NCI-H526 (cell line): ENCODE data around the gene IFNA14.
A peak's percentile ranks its signal among the peaks of the same experiment; 100 is the strongest.
"Not testable (repeated sequence)": the region's sequence is repeated elsewhere in the genome, so short reads cannot be mapped to it uniquely, and the experiment has no call there.

Experiments used
- DNase-seq, 2 experiments: peaks; one replicate each; lab custom pipeline; 2025; lab: John Stamatoyannopoulos, UW

Gene IFNA14

GRCh38 chr9:21239911-21240310 lies at the start of gene IFNA14:
Gene IFNA14, minus strand, starts transcription at chr9:21240005. Its CDS starts 70 bp downstream, at chr9:21239935.
- no peak for DNase-seq

- no peak for DNase-seq
These were observed 47.5 kb upstream of the IFNA14 start for GRCh38 chr9:21287280-21287679.

GRCh38 chr9:21286659-21287058 lies 46.9 kb upstream of the IFNA14 start:
- DNase-seq: no peak

GRCh38 chr9:21286099-21286498 lies 46.3 kb upstream of the IFNA14 start:
- no peak for DNase-seq

- DNase-seq: no peak
These were observed 41.5 kb upstream of the IFNA14 start for GRCh38 chr9:21281275-21281674.

- no peak for DNase-seq
These were observed 28.5 kb upstream of the IFNA14 start for GRCh38 chr9:21268347-21268657.

- no peak for DNase-seq
These were observed 27.9 kb upstream of the IFNA14 start for GRCh38 chr9:21267485-21268346.

- peak in 1 of 2 experiments; percentile 31 for DNase-seq
These were observed 27.1 kb upstream of the IFNA14 start for GRCh38 chr9:21266733-21267484.

- DNase-seq: no peak
These were observed 25.8 kb upstream of the IFNA14 start for GRCh38 chr9:21265421-21266189.

GRCh38 chr9:21255538-21256212 lies 15.9 kb upstream of the IFNA14 start:
- DNase-seq: no peak

GRCh38 chr9:21252721-21253547 lies 13.1 kb upstream of the IFNA14 start:
- peak in 1 of 2 experiments; percentile 19 for DNase-seq

- DNase-seq: no peak
These were observed 11.8 kb upstream of the IFNA14 start for GRCh38 chr9:21251638-21252037.

GRCh38 chr9:21251190-21251589 lies 11.4 kb upstream of the IFNA14 start:
- DNase-seq: no peak

- DNase-seq: no peak
These were observed 5.0 kb upstream of the IFNA14 start for GRCh38 chr9:21244836-21245235.

- DNase-seq: not testable (repeated sequence)
These were observed 3.5 kb downstream of the IFNA14 start for GRCh38 chr9:21236360-21236714.

GRCh38 chr9:21235468-21236359 lies 4.1 kb downstream of the IFNA14 start:
- peak; percentile 30 to 61 for DNase-seq

- DNase-seq: no peak
These were observed 5.6 kb downstream of the IFNA14 start for GRCh38 chr9:21234153-21234687.

GRCh38 chr9:21233258-21233657 lies 6.5 kb downstream of the IFNA14 start:
- DNase-seq: no peak

GRCh38 chr9:21228122-21228521 lies 11.7 kb downstream of the IFNA14 start, which contains the start of gene IFNA17:
Gene IFNA17, minus strand, starts transcription at chr9:21228222. Its CDS starts 49 bp downstream, at chr9:21228173.
- DNase-seq: no peak

- DNase-seq: not testable (repeated sequence)
These were observed 22.6 kb downstream of the IFNA14 start, which contains the start of gene IFNA16 for GRCh38 chr9:21217211-21217610. Gene IFNA16, minus strand, starts transcription at chr9:21217311. Its CDS starts 6 bp downstream, at chr9:21217305.
